Lower leg skin (tissue), 3 donors: Measurements from ENCODE around the gene ZNF397.

Source experiments
- POLR2A ChIP-seq, 2 donors: fragments of 450-650 bp; IDR thresholded peaks; one replicate each; pipeline ENCODE4 v1.6.1; 2016 to 2017; ENCODE audit warnings: antibody characterized with exemption in 2 of 2, mild to moderate bottlenecking in 1 of 2, moderate library complexity in 1 of 2
- TF ChIP-seq, protein P1 (sequence below), 3 donors: fragments of 450-650 bp; IDR thresholded peaks; one replicate each; pipeline ENCODE4 v1.5.1; 2016; ENCODE audit warnings: antibody characterized with exemption in 3 of 3, mild to moderate bottlenecking in 3 of 3, moderate library complexity in 2 of 3

DNA sequence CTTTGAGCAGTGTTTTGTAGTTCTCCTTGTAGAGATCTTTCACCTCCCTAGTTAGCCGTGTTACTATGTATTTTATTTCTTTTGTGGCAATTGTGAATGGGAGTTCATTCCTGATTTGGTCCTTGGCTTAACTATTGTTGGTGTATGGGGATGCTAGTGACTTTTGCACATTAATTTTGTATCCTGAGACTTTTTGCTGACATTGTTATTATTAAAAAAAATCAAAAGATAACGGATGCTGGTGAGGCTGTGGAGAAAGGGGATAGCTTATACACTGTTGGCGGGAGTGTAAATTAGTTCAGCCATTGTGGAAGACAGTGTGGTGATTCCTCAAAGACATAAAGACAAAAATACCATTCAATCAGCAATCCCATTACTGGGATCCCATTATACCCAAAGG lies 17.0 kb upstream of the ZNF397 start:
- TF ChIP-seq, protein P1, sequence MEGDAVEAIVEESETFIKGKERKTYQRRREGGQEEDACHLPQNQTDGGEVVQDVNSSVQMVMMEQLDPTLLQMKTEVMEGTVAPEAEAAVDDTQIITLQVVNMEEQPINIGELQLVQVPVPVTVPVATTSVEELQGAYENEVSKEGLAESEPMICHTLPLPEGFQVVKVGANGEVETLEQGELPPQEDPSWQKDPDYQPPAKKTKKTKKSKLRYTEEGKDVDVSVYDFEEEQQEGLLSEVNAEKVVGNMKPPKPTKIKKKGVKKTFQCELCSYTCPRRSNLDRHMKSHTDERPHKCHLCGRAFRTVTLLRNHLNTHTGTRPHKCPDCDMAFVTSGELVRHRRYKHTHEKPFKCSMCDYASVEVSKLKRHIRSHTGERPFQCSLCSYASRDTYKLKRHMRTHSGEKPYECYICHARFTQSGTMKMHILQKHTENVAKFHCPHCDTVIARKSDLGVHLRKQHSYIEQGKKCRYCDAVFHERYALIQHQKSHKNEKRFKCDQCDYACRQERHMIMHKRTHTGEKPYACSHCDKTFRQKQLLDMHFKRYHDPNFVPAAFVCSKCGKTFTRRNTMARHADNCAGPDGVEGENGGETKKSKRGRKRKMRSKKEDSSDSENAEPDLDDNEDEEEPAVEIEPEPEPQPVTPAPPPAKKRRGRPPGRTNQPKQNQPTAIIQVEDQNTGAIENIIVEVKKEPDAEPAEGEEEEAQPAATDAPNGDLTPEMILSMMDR (IDR thresholded peaks at IDR 0.05) = no peak
- no peak for TF ChIP-seq POLR2A (IDR thresholded peaks at IDR 0.05)
